Middle frontal gyrus (tissue), 1 donor: ENCODE results near the gene FALEC.

Source experiments
- DNase-seq: peaks from one replicate; pipeline ENCODE4 v3.0.0-alpha.2; 2015; ENCODE audit warnings: low spot score; ENCODE audit errors: extremely low spot score

The FALEC gene

GRCh38 chr1:150545486-150546032 lies 30.0 kb downstream of the FALEC start:
- DNase-seq, result no peak

DNA sequence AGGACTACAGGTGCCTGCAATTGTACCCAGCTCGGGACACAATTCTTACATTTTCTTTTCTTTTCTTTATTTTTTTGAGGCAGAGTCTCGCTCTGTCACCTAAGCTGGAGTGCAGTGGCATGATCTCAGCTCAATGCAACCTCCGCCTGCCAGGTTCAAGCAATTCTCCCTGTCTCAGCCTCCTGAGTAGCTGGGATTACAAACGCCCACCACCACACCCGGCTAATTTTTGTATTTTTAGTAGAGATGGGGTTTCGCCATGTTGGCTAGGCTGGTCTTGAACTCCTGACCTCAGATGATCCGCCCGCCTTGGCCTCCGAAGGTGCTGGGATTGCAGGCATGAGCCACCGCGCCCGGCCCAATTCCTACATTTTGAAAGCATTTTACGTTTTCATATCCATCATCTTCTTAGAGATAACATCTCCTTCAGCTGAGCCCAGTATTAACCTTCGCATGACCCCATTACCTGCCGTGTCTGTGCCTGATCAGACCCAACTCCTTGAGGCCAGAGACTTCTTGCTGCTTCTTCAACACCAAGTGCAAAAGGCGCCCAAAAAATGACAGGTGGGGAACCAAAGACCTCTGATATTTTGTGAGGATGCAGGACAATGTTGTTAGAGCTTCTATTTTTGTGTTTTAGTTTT lies 30.9 kb downstream of the FALEC start:
- DNase-seq, result no peak

- no peak for DNase-seq
These were observed 32.7 kb downstream of the FALEC start for GRCh38 chr1:150548324-150548631.

GRCh38 chr1:150548632-150549495 lies 33.3 kb downstream of the FALEC start, which contains the start of gene ADAMTSL4:
TSS of gene ADAMTSL4 (plus strand) at chr1:150549408. CDS start at chr1:150552289, 2,881 bp downstream.
- DNase-seq, result no peak

DNA sequence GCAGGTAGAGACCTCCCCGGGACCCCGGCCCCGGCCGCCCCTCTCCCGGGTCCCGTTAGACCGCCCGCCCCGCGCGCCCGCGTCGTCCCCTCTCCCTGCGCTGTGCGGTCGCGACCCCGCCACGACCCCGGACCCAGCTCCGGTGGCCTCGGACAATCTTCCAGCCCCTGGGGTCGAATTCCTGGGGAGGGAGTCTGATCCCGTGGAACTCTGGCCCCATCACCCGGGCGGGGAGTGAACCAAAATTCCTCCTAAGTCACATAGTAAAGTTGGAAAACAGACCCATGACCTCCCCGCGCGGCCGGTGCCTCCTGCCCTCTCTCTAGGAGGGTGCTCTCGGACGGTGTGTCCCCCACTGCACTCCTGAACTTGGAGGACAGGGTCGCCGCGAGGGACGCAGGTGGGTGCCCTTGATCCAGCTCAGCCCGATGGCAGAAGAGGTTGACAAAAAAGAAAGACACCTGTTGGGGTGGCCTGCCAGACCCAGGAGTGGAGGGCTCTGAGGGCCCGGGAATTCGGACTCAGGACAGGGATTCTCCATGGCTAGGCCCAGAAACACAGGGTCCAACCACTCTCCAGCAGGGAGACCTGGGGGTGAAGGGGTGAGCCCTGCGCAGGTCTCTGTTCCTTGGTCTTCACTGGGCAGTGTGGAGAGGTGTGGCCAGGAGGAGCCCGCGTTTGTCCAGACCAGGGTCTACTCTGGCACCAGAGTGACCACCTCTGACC lies 34.1 kb downstream of the FALEC start:
- no peak for DNase-seq

GRCh38 chr1:150550222-150551050 lies 34.9 kb downstream of the FALEC start:
- DNase-seq, result no peak

DNA sequence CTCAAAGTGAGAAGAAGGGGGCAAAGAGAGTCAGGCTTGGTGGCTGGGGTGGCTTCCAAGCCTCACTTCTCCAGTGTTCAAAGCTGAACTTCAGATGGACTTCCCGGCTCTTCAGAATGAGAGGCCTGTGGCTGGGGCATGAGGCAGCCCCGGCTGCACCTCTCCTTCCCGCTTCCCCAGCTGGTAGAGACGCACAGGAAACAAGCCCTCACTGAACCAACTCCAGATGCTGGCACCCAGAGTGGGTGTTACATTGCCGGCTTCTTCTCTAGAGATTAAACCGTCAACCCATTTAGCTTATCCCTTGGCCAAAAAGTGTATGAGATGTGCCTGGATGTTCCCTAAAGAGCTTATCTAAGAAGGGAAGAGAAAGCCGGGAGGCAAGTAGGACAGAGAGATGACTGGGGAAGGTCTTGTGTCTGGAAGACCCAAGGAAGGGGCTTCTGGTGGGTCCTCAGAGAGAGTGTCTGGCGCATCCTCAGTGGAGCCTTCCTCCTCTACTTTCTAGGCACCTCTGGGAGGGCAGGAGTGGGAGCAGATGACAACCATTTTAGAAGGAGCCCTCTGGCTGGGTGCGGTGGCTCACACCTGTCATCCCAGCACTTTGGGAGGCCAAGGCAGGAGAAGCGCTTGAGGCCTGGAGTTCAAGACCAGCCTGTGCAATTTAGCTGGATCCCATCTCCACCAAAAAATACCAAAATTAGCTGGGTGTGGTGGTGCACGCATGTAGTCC lies 35.7 kb downstream of the FALEC start:
- no peak for DNase-seq

GRCh38 chr1:150551784-150552127 lies 36.2 kb downstream of the FALEC start:
- DNase-seq, result no peak

- no peak for DNase-seq
These were observed 36.8 kb downstream of the FALEC start for GRCh38 chr1:150552128-150552910.

GRCh38 chr1:150552911-150553289 lies 37.3 kb downstream of the FALEC start:
- DNase-seq, result no peak

DNA sequence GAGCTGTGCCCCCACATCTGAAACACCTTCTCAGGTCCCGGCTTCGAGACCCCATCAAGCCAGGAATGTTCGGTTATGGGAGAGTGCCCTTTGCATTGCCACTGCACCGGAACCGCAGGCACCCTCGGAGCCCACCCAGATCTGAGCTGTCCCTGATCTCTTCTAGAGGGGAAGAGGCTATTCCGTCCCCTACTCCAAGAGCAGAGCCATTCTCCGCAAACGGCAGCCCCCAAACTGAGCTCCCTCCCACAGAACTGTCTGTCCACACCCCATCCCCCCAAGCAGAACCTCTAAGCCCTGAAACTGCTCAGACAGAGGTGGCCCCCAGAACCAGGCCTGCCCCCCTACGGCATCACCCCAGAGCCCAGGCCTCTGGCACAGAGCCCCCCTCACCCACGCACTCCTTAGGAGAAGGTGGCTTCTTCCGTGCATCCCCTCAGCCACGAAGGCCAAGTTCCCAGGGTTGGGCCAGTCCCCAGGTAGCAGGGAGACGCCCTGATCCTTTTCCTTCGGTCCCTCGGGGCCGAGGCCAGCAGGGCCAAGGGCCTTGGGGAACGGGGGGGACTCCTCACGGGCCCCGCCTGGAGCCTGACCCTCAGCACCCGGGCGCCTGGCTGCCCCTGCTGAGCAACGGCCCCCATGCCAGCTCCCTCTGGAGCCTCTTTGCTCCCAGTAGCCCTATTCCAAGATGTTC lies 38.0 kb downstream of the FALEC start:
- no peak for DNase-seq

- no peak for DNase-seq
These were observed 38.5 kb downstream of the FALEC start for GRCh38 chr1:150554086-150554452.

GRCh38 chr1:150555198-150555970 lies 39.8 kb downstream of the FALEC start:
- DNase-seq, result no peak

GRCh38 chr1:150555971-150556865 lies 40.7 kb downstream of the FALEC start:
- no peak for DNase-seq

DNA sequence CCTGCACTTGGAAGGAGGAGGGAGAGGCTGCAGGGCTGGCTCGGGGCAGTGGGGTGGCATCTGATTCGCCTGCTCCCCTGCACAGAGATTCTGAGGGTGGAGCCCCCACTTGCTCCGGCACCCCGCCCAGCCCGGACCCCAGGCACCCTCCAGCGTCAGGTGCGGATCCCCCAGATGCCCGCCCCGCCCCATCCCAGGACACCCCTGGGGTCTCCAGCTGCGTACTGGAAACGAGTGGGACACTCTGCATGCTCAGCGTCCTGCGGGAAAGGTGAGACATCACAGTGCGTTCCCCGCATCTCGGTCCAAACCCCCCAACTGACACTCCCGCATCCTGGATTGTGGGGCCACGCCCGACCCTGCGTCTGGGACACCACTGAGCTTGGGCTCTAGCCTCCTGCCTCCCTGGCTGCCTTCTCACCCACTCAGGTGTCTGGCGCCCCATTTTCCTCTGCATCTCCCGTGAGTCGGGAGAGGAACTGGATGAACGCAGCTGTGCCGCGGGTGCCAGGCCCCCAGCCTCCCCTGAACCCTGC lies 41.6 kb downstream of the FALEC start:
- no peak for DNase-seq

- no peak for DNase-seq
These were observed 42.3 kb downstream of the FALEC start for GRCh38 chr1:150557813-150558212.

- no peak for DNase-seq
These were observed 42.8 kb downstream of the FALEC start for GRCh38 chr1:150558303-150558704.
